Mucosa of rectum (tissue), 2 donors: ENCODE measurements around the gene NSD2.
"Not testable (repeated sequence)": the region's sequence is repeated elsewhere in the genome, so short reads cannot be mapped to it uniquely, and the experiment has no call there.

Experiments used
- H3K27ac ChIP-seq, 2 donors: one replicate each; pipeline ENCODE4 v1.7.0; 2013; ENCODE audit warnings: inconsistent platforms in 2 of 2, low read depth in 2 of 2, low read length in 2 of 2
- H3K27me3 ChIP-seq, 2 donors: one replicate each; pipeline ENCODE4 v1.7.0; 2013; ENCODE audit warnings: low read length in 2 of 2; ENCODE audit not compliant: control insufficient read depth in 2 of 2, insufficient read depth in 2 of 2
- H3K36me3 ChIP-seq, 2 donors: one replicate each; pipeline ENCODE4 v1.7.0; 2013; ENCODE audit warnings: low read length in 2 of 2; ENCODE audit not compliant: control insufficient read depth in 2 of 2, insufficient read depth in 2 of 2
- H3K4me1 ChIP-seq, 2 donors: one replicate each; pipeline ENCODE4 v1.7.0; 2013; ENCODE audit warnings: low read length in 2 of 2, mild to moderate bottlenecking in 1 of 2; ENCODE audit not compliant: control insufficient read depth in 2 of 2, insufficient read depth in 2 of 2
- H3K4me3 ChIP-seq, 2 donors: one replicate each; pipeline ENCODE4 v1.7.0; 2013; ENCODE audit warnings: low read length in 2 of 2
- H3K9ac ChIP-seq, 2 donors: one replicate each; pipeline ENCODE4 v1.7.0; 2013; ENCODE audit warnings: low read length in 2 of 2, low read depth in 1 of 2, mild to moderate bottlenecking in 1 of 2
- H3K9me3 ChIP-seq, 2 donors: one replicate each; pipeline ENCODE4 v1.7.0; 2013; ENCODE audit warnings: low read length in 2 of 2; ENCODE audit not compliant: control insufficient read depth in 2 of 2
- donor health status: healthy.
- donor health status: Normal muscosa, but diverticular disease.

The NSD2 gene

GRCh38 chr4:1909696-1910095 is 38.5 kb downstream of the NSD2 start:
- not testable (repeated sequence) for H3K4me3 ChIP-seq, H3K9ac ChIP-seq, H3K9me3 ChIP-seq, H3K27me3 ChIP-seq, H3K27ac ChIP-seq
- H3K36me3 ChIP-seq, result peaks cover 13 to 24% of the 10 kb centered on the region in 2 donors
- H3K4me1 ChIP-seq, result peaks cover 14 to 17% of the 10 kb centered on the region in 2 donors

DNA sequence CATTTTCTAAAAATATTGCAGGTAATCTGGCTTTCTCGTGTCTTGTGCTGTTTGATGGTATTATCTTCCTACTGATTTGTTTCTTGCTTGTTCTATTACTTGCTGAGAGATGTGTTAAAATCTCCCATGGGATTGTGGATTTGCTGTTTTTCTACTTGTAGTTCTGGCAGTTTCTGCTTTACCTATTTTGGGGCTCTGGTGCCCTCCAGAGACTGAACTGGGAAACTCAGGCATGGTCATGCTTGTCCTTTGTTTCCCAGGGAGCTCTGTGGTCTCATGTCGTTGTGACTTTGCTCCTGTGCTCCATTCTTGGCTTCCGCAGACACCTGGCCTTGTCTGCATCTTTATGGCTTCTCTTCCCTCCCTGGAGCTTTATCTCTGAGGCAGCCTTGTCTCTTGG is 39.5 kb downstream of the NSD2 start:
- Histone ChIP-seq H3K4me3 (no peak overlapping the region), H3K27ac (no peak overlapping the region), H3K9ac (no peak overlapping the region), H3K27me3 (no peaks in the 10 kb centered on the region), H3K4me1 (peaks cover 11 to 13% of the 10 kb centered on the region in 2 donors), H3K9me3 (no peaks in the 10 kb centered on the region), H3K36me3 (peaks cover 13 to 20% of the 10 kb centered on the region in 2 donors)

GRCh38 chr4:1911316-1911715 is 40.1 kb downstream of the NSD2 start:
- not testable (repeated sequence) for H3K27me3 ChIP-seq, H3K9ac ChIP-seq, H3K9me3 ChIP-seq, H3K27ac ChIP-seq, H3K4me3 ChIP-seq
- peaks cover 11 to 13% of the 10 kb centered on the region in 2 donors for H3K4me1 ChIP-seq
- H3K36me3 ChIP-seq, result peaks cover 13 to 18% of the 10 kb centered on the region in 2 donors

DNA sequence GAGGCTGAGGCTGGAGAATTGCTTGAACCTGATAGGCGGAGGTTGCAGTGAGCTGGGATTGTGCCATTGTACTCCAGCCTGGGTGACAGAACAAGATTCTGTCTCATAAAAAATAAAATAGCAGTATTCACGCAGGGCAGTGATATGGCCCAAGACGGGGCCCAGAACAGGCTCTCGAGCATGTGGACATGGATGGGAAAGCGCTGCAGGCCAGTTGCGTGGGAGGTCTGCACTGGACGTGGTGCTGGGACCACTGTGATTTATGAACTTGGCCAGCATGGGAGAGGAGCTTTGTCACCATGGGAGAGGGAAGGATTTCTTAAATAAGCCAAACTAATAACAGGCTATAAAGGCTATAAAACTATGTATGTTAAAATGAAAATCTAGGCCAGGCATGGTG is 51.6 kb downstream of the NSD2 start:
- no peak overlapping the region for H3K9ac ChIP-seq
- no peak overlapping the region for H3K4me3 ChIP-seq
- H3K27ac ChIP-seq, result no peak overlapping the region
- H3K27me3 ChIP-seq, result no peaks in the 10 kb centered on the region
- no peaks in the 10 kb centered on the region for H3K4me1 ChIP-seq
- no peaks in the 10 kb centered on the region for H3K9me3 ChIP-seq
- H3K36me3 ChIP-seq, result peaks cover 22 to 34% of the 10 kb centered on the region in 2 donors

- no peaks in the 10 kb centered on the region for H3K9me3 ChIP-seq
- no peaks in the 10 kb centered on the region for H3K4me1 ChIP-seq
- H3K4me3 ChIP-seq, result no peak overlapping the region
- H3K9ac ChIP-seq, result no peak overlapping the region
- peaks cover 21 to 33% of the 10 kb centered on the region in 2 donors for H3K36me3 ChIP-seq
- no peak overlapping the region for H3K27ac ChIP-seq
- no peaks in the 10 kb centered on the region for H3K27me3 ChIP-seq
Measured at GRCh38 chr4:1927675-1928074, 56.5 kb downstream of the NSD2 start.

DNA sequence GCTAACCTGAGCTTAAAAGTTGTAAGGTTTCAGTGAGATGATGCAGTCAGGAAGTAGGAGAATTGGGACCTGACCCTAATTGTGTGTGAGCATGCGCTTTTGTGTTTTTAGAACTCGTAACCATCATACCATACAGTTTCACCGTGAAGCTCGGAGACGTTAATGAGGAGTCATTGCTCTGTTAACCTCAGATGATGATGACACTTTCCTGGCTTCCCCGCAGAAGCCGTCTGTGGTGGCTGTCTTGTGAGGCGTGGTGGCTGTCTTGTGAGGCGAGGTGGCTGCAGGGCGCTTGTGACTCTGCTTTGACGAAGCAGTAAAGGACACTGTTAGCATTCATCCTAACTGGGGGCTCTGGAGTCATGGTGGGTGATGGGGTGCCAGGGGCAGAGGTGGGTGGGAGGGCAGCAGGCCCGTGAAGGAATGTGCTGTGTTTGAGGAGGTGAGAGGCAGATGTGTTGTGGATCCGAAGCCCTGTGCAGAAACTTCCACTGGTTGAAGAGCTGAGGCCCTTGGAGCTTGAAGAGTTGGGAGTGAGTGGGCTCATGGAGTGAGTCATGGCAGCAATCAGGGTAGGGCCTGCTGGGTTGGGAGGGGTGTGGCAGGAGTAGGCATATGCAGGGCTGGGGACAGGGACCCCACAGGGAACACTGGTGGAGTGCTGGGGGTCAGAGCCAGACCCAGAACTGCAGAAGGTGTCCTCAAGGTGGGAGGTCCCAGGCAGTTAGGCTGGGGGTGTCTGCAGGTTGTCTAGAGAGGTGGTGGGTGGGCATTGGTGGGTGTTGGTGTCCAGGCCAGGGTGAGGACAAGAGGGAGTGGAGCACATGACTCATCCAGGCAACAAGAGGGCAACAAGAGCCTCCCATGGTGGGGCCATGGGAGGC is 57.4 kb downstream of the NSD2 start:
- no peak overlapping the region for H3K4me3 ChIP-seq
- no peaks in the 10 kb centered on the region for H3K4me1 ChIP-seq
- peaks cover 21 to 27% of the 10 kb centered on the region in 2 donors for H3K36me3 ChIP-seq
- H3K27me3 ChIP-seq, result no peaks in the 10 kb centered on the region
- no peak overlapping the region for H3K9ac ChIP-seq
- no peak overlapping the region for H3K27ac ChIP-seq
- H3K9me3 ChIP-seq, result no peaks in the 10 kb centered on the region

DNA sequence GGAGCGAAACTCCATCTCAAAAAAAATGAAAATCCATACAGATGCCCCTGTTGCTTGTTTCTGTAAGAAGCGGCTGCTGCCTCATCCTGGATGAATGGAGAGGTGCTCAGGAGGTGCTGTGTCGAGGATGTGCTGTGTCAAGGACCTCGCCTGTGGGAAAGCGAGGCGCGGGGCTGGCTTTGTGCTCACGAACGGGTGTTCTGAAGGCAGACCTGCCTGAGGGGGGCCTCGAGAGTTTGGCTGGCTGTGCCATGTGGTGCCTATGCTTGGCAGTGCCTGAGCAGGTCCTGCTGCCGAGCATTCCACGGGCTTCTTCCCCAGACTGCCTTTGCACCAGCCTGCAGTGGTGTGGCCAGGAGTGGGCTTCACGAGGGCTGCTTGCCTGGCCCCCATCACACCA is 61.5 kb downstream of the NSD2 start:
- Histone ChIP-seq H3K27me3 (no peaks in the 10 kb centered on the region), H3K27ac (no peak overlapping the region), H3K36me3 (peaks cover 30 to 36% of the 10 kb centered on the region in 2 donors), H3K9me3 (no peaks in the 10 kb centered on the region), H3K4me3 (no peak overlapping the region), H3K9ac (no peak overlapping the region), H3K4me1 (no peaks in the 10 kb centered on the region)

DNA sequence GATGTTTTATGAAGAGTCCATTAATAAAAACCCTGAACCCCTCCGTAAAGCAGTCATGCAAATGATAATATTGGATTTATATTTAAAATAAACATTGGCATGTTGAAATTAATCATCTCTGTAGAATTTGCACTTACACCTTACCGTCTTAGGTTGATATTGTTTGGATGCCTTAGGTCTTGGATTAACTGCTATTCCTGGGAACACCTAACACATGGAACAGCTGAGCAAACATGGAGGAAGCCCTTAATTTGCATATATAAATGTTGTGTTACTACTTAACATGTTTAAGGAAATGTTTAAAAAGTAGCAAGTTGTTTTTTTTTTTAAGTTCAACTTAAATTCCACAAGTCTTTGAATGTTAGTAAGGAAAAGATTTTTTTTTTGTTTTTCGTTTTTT is 62.5 kb downstream of the NSD2 start:
- H3K36me3 ChIP-seq, result peaks cover 33 to 40% of the 10 kb centered on the region in 2 donors
- no peak overlapping the region for H3K27ac ChIP-seq
- no peak overlapping the region for H3K4me3 ChIP-seq

GRCh38 chr4:1937550-1937949 is 66.4 kb downstream of the NSD2 start:
- H3K27ac ChIP-seq, result no peak overlapping the region
- H3K9ac ChIP-seq, result no peak overlapping the region
- H3K9me3 ChIP-seq, result no peaks in the 10 kb centered on the region
- H3K36me3 ChIP-seq, result peaks cover 35 to 44% of the 10 kb centered on the region in 2 donors
- H3K27me3 ChIP-seq, result no peaks in the 10 kb centered on the region
- H3K4me3 ChIP-seq, result no peak overlapping the region
- no peaks in the 10 kb centered on the region for H3K4me1 ChIP-seq

More for the DNA sequence above, 62.5 kb downstream of the NSD2 start:
- Histone ChIP-seq H3K9ac (no peak overlapping the region), H3K4me1 (no peaks in the 10 kb centered on the region), H3K9me3 (no peaks in the 10 kb centered on the region), H3K27me3 (no peaks in the 10 kb centered on the region)

GRCh38 chr4:1938027-1938426 is 66.8 kb downstream of the NSD2 start:
- H3K9me3 ChIP-seq, result no peaks in the 10 kb centered on the region
- H3K27ac ChIP-seq, result no peak overlapping the region
- no peak overlapping the region for H3K9ac ChIP-seq
- no peaks in the 10 kb centered on the region for H3K27me3 ChIP-seq
- H3K36me3 ChIP-seq, result peaks cover 36 to 45% of the 10 kb centered on the region in 2 donors
- no peaks in the 10 kb centered on the region for H3K4me1 ChIP-seq
- H3K4me3 ChIP-seq, result no peak overlapping the region
